Germinal center (tissue), 1 donor: Measurements from ENCODE around the gene CSNK1A1.
"Not testable (repeated sequence)": the region's sequence is repeated elsewhere in the genome, so short reads cannot be mapped to it uniquely, and the experiment has no call there.

Experiments
- DNase-seq: peaks from one replicate; pipeline ENCODE4 v3.0.0; 2012; ENCODE audit warnings: mixed read lengths, low spot score

CSNK1A1 gene

DNA sequence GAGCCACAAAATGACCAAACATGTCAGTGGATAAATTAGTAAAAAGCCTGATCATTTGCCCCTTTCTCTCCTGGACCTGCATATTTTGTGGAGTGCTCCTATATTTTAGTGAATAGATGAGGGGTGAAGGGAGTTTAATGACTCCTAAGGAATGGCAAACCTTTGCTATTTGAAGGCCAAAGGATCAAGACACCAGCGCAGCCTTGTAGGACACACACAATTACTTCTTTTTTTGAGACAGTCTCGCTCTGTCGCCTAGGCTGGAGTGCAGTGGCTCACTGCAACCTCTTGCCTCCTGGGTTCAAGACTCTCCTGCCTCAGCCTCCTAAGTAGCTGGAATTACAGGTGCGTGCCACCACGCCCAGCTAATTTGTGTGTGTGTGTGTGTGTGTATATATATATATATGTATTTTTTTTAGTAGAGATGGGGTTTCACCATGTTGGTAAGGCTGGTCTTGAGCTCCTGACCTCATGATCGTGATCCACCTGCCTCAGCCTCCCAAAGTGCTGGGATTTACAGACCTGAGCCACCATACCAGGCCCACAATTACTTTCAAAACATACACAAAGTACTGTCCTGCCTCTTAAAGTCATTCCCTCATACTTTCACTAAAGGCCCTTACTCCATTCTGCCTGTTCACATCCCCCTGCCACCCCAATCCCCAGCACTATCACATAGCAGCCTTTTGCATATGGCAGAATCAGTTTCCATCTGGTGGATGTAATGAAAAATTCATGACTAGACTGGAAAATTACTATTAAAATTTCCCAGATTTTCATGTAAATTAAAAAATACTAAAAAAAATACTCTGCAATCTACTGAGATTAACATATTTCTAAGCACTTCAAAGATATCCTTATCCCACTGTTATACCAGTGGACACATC lies 60.4 kb downstream of the CSNK1A1 start:
- no peak for DNase-seq

DNA sequence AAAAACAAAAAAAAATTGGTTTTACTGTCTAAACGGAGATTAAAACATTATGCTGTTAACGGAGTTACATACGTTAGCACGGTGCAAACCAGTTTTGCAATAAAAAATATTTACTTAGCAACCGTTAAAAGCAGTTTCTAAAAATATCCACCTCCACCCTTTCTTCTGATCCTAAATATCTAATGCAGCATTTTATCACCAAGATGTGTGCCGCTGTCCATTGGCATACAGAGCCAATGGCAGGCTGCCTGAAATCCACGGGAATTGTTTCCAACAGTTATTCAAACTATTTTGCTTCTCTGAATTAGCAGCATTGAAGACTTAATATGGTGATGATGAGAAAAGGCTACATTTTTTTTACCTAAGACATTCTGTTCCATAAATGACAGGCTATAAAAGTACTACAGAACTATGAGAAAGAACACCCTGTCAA lies 61.6 kb downstream of the CSNK1A1 start:
- DNase-seq: no peak

DNA sequence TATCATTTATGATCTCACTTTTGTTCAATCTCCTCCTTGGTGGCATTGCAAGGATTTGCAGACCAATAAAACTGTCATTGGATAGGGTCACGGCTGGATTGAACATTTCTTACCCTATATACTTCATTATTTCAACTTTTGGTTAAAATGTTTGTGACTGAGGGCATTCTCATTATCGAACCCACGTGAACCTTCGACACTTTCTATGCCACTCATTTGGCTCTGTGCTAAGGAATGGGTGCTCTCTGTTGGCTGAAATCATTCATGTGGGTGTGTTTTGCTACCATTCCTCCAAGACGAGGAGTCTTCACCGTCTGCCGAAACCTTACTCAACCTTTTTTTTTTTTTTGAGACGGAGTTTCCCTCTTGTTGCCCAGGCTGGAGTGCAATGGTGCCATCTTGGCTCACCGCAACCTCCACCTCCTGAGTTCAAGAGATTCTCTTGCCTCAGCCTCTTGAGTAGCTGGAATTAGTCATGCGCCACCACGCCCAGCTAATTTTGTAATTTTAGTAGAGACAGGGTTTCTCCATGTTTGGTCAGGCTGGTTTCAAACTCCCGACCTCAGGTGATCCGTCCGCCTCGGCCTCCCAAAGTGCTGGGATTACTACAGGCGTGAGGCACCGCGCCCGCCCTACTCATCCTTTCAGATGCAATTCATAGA lies 62.5 kb downstream of the CSNK1A1 start:
- no peak for DNase-seq

DNA sequence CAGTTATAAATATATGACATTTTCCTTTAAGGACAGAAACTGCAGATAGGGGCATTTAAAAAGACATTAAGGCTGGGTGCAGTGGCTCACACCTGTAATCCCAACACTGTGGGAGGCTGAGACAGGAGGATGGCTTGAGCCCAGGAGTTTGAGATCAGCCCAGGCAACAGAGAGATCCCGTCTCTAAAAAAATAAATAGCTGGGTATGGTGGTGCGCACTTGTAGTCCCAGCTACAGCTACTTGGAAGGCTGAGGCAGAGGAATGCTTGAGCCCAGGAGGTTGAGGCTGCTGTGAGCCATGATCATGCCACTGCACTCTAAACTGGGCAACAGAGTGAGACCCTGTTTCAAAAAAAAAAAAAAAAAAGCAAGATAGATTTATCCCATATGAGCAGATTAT lies 63.6 kb downstream of the CSNK1A1 start:
- no peak for DNase-seq

DNA sequence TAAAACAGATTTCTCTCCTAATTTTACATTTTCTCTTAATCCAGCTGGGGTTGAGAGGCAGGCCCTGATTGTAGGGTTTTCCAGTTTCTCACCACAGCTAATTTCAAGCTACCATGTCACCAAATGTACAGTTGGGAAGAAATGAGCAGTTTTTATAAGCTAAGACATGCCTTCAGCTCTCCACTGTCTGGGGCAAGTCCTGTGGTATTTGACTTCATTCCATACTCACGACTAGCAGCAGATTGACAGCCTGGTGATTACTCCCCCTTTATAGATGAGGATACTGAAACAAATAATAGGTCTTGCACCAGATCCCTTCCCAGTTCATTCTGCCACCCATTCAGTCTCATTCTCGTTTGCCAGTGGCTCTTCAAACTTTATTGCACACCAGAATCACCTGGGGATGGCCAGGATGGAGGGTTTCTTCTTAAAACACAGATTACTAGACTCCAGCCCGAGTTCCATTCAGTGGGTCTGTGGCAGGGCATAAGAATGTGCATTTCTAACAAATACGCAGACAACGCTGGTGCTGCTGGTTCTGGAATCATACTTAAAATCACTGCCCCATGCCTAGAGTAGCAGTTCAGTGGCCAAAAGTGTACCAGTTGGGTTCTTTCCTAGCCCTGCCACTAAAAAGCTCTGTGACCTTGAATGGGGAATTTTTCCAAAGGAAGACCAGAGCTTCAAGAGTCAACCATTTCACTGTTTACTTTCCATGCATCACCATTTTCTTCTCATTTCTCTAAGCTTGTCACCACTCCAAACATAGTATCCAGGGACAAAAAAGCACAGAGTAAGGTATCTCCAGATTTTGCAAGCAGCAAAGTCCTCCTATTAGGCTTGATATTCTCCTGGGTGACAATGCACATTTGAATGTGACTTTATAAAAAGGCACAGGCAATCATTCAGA lies 64.3 kb downstream of the CSNK1A1 start:
- DNase-seq: no peak

DNA sequence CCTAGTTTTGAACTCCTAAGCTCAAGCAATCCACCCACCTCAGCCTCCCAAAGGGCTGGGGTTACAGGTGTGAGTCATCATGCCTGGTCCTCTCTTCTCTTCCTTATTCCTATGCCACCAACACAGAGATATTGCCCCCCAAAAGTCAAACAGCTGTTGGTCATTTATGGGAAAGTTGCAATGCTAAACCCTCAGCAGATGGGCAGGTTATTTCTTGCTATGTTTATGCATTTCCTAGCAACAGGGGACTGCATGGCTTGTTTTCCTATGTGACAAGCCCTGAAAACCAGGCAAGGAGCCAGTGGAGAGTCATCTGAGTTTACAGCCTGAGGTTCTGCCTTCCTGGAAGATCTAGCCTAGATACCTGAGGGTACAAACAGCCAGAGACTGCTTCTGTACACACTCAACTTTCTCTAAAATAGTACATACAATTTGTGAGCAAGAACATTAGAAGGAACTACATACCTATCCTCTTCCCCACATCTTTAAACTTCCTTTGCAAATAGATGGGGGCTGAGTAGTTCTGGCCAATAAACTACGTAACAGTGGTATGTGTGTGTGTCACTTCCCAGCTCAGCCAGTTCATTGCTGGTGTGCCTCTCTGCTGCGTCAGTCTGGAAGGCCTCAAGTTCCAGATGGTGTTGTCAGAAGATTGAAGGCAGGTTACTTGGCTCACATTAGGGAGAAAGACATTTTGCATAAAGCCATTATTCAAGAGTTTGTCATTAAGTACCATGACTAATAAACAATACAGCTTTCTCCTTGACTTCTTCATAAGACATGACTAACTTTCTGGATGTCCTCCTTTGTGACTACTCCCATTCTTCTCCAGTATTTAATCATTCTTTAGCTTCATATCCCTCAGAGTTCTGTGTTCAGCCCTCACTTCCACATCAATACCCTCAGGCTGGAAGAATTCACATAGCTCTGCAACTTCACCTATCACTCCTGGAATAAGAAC lies 65.3 kb downstream of the CSNK1A1 start:
- no peak for DNase-seq

DNA sequence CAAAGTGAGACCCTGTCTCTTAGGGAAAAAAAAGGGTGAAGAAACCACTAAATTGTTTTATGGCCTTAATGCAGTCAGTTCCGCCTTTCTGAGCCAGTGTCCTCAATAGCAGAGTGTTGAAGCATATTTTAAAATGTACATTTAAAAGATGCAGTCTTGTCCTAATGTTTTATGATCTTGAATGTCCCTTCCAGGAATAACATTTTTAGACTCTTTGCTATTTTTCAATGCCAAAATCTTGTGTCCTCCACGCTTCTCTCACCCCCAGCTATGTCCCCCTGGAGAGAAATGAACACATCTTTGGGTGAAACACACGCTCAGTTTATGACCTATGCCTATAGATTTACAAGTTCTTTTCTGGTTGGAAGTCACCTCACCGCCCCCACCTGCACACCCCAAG lies 69.8 kb downstream of the CSNK1A1 start:
- DNase-seq: no peak

DNA sequence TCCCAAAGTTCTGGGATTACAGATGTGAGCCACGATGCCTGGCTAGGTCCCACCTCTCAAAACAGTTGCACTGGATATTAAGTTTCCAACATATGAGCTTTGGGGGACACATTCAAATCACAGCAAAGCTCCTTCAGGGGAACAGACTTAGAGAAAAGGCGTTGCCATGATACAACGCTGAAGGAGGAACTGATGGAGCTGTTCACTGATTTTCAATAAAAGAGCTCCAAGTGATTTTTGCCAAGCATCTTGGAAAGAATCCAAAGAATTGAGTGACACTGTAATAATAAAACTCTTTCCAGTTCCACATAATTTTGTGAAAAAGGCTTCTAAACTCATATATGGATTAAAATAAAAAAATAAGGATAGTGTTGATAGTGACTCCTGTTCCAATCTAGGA lies 72.5 kb downstream of the CSNK1A1 start:
- no peak for DNase-seq

DNA sequence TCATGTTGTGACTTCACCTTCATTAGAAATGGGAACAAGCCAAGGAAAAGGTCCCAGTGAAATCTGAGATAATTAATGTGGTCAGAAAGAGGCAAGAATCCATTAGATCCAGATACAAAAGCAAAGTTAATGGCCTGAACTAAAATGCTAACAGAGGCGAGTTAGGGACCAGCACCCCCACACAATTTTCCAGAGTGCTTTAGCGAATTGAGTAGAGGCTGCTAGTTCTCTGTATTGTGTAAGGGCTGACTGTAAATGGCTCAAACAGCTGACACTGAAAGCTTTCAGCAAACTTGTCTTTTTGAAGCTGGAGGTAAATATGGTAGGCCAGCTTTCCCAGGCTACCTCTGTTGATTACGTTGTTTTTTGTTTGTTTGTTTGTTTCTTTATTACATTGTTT lies 75.5 kb downstream of the CSNK1A1 start:
- no peak for DNase-seq

DNA sequence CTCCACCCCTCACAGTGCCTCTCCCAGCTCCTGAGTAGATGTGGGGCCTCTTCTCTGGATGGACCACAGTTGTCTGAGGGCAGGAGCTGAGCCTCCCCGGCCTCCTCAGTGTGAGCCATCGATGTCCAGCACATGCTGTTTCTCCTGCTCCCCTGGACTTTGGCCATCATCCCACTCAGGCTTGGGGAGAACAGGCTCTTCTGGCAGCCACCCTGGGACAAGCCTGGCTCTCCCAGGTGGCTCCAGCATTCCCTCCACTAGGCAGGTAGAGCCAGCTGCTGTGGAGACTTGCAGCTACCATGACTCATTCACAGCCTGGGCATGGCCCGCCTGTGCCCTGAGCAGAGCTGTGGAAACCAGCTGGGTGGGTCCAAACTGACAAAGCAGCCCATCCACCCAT lies 77.0 kb downstream of the CSNK1A1 start:
- no peak for DNase-seq

DNA sequence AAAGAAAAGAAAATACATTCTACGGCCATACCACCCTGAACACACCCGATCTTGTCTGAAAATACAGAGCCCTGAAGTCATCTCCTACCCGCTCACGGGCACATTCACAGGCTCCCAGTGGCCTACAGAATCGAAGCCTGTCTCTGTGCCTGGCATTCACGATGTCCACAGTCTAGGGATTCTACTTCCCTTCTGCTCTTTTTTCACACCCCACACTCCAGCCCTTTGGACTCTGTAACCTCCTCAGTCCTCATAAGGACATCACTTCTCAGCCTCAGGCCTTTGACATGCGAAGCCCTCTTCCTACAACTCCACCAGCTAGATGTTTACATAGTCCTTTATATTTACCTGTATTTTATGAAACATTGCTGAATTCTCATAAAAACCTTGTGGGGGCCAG lies 77.8 kb downstream of the CSNK1A1 start:
- no peak for DNase-seq

DNA sequence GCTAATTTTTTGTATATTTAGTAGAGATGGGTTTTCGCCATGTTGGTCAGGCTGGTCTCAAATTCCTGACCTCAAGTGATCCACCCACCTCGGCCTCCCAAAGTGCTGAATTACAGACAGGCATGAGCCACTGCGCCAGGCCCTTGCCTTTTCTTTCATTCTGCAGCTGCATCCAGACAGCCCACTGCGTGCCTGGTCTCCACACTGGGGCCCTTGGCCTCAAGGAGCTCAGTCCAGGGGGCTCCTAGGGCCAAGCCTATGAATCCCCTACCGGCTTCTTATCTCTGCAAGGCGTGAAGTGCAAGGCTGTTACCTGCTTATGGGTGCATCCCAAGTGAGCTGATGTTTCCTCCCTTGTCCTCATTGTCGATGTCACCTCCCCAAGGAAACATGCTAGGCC lies 78.8 kb downstream of the CSNK1A1 start:
- DNase-seq: no peak

DNA sequence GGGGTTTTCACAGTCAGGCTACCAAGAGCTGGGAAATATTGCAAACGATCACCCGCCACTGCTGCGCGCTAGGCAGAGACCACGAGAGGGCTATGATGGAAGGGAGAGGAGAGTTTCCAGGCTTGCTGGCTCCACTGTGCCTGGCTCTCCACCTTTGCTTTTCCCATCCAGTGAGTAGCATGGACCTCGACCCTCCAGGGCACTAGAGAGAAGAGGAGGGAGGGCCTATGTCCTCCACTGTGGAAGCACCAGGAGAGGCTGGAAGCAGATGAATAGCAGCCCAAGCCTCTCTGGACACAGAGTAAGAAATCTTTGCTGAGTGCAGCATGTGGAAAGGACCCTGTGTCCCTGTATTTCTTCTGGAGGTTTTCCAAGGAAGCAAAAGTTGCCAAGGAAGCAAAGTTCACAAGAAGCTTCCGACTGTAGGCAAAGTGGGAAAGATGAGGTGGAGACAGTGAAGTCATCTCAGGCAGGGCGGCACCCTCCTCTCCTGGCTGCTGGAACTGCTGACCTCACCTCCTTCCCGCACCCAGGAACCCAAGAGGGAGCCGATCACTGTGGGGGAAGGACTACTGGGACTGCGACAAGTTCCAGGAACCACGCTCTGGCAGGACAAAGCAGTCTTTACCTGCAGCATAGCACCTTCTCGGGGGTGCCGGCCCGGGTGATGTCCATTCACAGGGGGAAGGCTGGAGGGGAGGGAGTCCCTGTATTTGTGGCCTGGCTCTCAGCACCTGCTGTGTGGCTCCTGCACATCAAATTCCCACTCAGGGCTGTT lies 79.6 kb downstream of the CSNK1A1 start:
- DNase-seq: no peak

DNA sequence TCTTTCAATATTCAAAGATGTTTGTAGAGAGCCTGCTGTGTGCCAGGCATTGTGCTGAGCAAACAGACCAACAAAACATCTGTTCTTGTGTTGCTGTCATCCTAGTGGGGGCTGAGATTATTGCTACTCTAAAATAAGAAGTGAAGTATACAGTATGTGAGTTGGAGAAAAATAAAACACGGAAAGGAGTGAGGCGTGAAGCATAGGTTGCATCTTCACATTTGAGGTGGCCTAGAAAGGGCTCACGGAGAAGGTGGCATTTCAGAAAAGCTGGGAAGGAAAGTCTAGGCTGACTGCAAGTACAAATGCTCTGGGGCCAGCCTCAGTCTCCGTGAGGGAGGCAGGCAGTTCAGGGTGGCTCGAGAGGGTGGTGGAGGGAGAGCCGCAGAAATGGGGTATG lies 80.3 kb downstream of the CSNK1A1 start:
- DNase-seq: no peak

DNA sequence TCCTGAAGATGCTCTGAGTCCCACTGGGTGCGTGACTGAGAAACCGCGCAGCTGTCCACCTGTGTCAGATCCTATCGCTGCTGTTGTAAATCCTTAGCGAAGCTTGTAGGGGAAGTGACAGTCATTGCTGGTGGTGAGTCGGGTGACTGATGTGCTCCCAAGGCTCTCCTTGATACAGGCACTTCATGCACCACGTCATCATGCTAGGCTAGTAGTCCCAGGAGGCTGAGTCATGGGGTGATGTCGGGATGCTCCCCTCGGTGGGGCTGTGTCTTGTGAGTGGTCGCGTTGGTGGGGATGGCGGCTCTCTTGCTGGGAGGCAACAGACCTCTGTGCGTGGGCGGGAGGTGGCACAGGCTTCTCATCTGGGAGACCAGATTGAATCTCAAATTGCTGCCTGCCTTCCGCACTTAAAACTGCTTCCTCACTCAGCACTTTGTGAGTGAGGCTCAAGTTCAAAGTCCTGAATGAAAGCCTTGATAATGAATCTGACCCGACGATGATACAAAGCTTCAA lies 84.7 kb downstream of the CSNK1A1 start:
- no peak for DNase-seq

DNA sequence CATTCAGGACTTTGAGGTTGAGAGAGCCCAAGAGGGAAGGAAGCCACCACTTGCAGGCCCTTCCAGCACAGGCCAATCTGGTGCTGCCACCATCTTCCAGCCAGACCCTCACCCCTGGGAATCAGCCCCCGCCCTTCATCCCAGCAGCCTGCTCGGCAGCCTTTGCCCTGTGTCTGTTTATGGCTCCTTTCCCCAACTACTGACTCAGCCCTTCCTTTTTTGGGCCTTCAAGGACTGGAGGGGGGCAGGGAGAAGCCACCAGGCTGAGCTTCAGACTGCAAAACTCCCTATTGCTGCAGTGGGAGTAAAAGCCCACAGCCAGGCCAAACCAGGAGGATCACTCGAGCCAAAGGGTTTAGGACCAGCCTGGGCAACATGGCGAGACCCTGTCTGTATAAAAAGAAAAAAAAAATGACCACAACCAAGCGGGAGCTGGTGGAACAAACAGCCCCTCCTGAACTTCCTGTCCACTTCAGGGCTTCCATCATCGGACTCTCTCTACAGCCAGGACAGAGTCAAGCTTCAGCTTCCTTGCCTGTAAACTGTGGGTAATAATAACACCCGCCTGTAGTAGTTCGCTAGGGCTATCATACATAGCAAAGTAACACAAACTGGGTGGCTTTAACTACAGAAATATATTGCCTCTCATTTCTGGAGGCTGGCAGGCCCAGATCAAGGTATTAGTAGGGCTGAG lies 86.3 kb downstream of the CSNK1A1 start:
- DNase-seq: no peak

DNA sequence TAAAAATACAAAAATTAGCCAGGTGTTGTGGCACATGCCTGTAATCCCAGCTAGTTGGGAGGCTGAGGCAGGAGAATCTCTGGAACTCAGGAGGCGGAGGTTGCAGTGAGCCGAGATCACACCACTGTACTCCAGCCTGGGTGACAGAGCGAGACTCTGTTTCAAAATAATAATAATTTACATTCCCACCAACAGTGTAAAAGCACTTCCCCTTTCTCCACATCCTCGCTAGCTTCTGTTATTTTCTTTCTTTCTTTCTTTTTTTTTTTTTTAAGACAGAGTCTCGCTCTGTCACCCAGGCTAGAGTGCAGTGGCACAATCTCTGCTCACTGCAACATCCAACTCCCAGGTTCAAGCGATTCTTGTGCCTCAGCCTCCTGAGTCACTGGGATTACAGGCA lies 89.3 kb downstream of the CSNK1A1 start:
- DNase-seq: not testable (repeated sequence)

DNA sequence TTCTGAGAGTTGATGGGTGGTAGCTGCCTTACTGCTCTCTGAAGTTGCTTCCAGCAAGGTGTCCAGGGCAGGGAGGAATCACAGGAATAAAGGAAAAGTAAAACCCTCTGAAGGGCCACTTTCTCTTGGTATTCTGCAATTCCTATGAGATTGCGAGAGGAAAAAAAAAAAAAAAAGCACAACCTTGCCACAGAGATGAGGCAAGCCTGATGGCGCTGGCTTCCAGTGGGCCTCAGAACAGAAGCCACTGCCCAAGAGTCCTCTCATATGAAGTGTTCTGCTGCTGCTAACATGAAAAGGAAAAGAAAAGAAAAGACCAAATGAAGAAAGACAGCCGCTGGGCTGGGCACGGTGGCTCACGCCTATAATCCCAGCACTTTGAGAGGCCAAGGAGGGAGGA lies 91.3 kb downstream of the CSNK1A1 start:
- DNase-seq: no peak

DNA sequence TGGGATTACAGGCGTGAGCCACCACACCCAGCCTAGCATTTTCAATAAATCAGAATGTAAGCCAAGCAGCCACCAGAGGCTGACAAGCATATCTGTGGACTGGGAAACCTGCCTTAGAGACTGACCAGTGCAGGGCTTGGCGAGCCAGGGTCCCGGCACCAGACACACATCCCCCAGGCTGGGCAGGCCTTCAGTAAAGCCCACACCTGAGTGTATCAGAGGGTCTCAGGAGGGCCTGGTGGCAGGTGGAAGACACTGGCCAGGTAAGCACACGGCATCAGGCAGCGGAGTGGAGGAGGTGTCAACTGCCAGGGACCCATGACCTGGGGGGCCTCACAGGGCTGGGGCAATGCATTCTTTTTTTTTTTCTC lies 93.9 kb downstream of the CSNK1A1 start:
- DNase-seq: no peak
